Forelimb muscle (tissue), 1 donor: ENCODE measurements around the gene FRS2. TPM values are rescaled to one million over a fixed set of nuclear protein-coding genes. Genes with fewer than 3 reads are reported as not detected.

ENCODE experiments used
- DNase-seq: peaks from one replicate; pipeline ENCODE4 v3.0.0-alpha.2; 2013; ENCODE audit warnings: low read depth
- polyA plus RNA-seq: library from polyadenylated mRNA; unstranded; fragments of 120-200 nt; gene quantifications from one replicate; pipeline ENCODE4 v1.2.1, GENCODE V29; 2013; ENCODE audit not compliant: insufficient read length

The FRS2 gene
- polyA plus RNA-seq, 1 donor, result 16.9 TPM

GRCh38 chr12:69464428-69464827 is 5.8 kb upstream of the FRS2 start:
- no peak for DNase-seq

- no peak for DNase-seq
Observed at GRCh38 chr12:69466867-69467266, 3.3 kb upstream of the FRS2 start.

GRCh38 chr12:69467366-69467765 is 2.8 kb upstream of the FRS2 start:
- DNase-seq, result no peak

GRCh38 chr12:69468237-69469026 is 1.8 kb upstream of the FRS2 start:
- DNase-seq, result no peak

GRCh38 chr12:69469854-69470188 is 367 bp upstream of the FRS2 start:
- no peak for DNase-seq

GRCh38 chr12:69471076-69471430 is 865 bp downstream of the FRS2 start:
- DNase-seq, result no peak

GRCh38 chr12:69471667-69472385 is 1.6 kb downstream of the FRS2 start:
- no peak for DNase-seq

- no peak for DNase-seq
Observed at GRCh38 chr12:69473262-69473661, 3.1 kb downstream of the FRS2 start.

GRCh38 chr12:69474456-69474855 is 4.3 kb downstream of the FRS2 start:
- no peak for DNase-seq

GRCh38 chr12:69475237-69475975 is 5.2 kb downstream of the FRS2 start:
- DNase-seq, result no peak

GRCh38 chr12:69476276-69477017 is 6.3 kb downstream of the FRS2 start:
- DNase-seq, result no peak

GRCh38 chr12:69479675-69480074 is 9.5 kb downstream of the FRS2 start:
- DNase-seq, result no peak

- DNase-seq, result no peak
Observed at GRCh38 chr12:69480698-69481097, 10.5 kb downstream of the FRS2 start.

GRCh38 chr12:69481133-69481532 is 10.9 kb downstream of the FRS2 start:
- no peak for DNase-seq

- no peak for DNase-seq
Observed at GRCh38 chr12:69483700-69484099, 13.5 kb downstream of the FRS2 start.

- no peak for DNase-seq
Observed at GRCh38 chr12:69484428-69484827, 14.2 kb downstream of the FRS2 start.

GRCh38 chr12:69490920-69491643 is 20.9 kb downstream of the FRS2 start:
- DNase-seq, result no peak

GRCh38 chr12:69492739-69493138 is 22.6 kb downstream of the FRS2 start:
- DNase-seq, result no peak

GRCh38 chr12:69495071-69495470 is 24.9 kb downstream of the FRS2 start:
- no peak for DNase-seq

- DNase-seq, result no peak
Observed at GRCh38 chr12:69497308-69498026, 27.3 kb downstream of the FRS2 start.

- no peak for DNase-seq
Observed at GRCh38 chr12:69500631-69501030, 30.4 kb downstream of the FRS2 start.
